Activated B cell treated with CpG ODN at 0.5 μM for 24 hours (primary cell): ENCODE data around the gene SLC43A1. TPM values are rescaled to one million over a fixed set of nuclear protein-coding genes. Genes with fewer than 3 reads are reported as not detected.

Experiments
- ATAC-seq: fragments of 200-7000 bp; cut with Tn5 transposase; one replicate; pipeline ENCODE4 v1.10.0; 2021; ENCODE audit warnings: low read depth, mild to moderate bottlenecking, moderate library complexity
- CTCF ChIA-PET: fragments of 350-600 bp; sonication (Branson Sonifier 250); formaldehyde crosslinking; loops from one replicate; lab custom pipeline; 2021; ENCODE audit warnings: antibody characterized with exemption; lab: Charles Lee
- POLR2A ChIA-PET: fragments of 350-600 bp; sonication (Branson Sonifier 250); formaldehyde crosslinking; loops from one replicate; lab custom pipeline; 2021; ENCODE audit warnings: antibody characterized with exemption; lab: Charles Lee
- DNase-seq: peaks from one replicate; pipeline ENCODE4 v3.0.0; 2022
- H3K27ac Mint-ChIP-seq: one replicate; pipeline ENCODE4 v1.8.0; 2020; ENCODE audit warnings: mixed read lengths
- H3K27me3 Mint-ChIP-seq: one replicate; pipeline ENCODE4 v1.8.0; 2021; ENCODE audit warnings: mixed read lengths
- H3K36me3 Mint-ChIP-seq: one replicate; pipeline ENCODE4 v1.8.0; 2021; ENCODE audit warnings: low read depth, mixed read lengths
- H3K4me1 Mint-ChIP-seq: one replicate; pipeline ENCODE4 v1.8.0; 2021; ENCODE audit warnings: mixed read lengths
- H3K4me3 Mint-ChIP-seq: one replicate; pipeline ENCODE4 v1.8.0; 2020; ENCODE audit warnings: mild to moderate bottlenecking, mixed read lengths
- H3K9me3 Mint-ChIP-seq: one replicate; pipeline ENCODE4 v1.8.0; 2020; ENCODE audit warnings: mixed read lengths
- intact Hi-C: fragments of 100-400 bp; cut with micrococcal nuclease; formaldehyde crosslinking; loops from one replicate; pipeline ENCODE4 v1.15.1; 2024
- total RNA-seq: library from RNA; stranded (reverse); gene quantifications from 2 replicates; pipeline ENCODE4 v1.2.3, GENCODE V29; 2022
- TF ChIP-seq, protein P1 (sequence below): fragments of 200-600 bp; IDR thresholded peaks from one replicate; pipeline ENCODE4 v1.8.0; 2022; ENCODE audit warnings: antibody characterized with exemption, mild to moderate bottlenecking

The SLC43A1 gene
- total RNA-seq, 1 donor from 2014 or later: 12.8 TPM

- DNase-seq: no peak
- peaks cover 10% of the 10 kb centered on the region for H3K4me1 Mint-ChIP-seq
- POLR2A ChIA-PET: interaction anchor here (0.7 kb wide), 2 partner anchors 34 to 46 kb away, joined by 3 to 5 read pairs; no protein-coding TSS in a partner anchor
- H3K27me3 Mint-ChIP-seq: no peaks in the 10 kb centered on the region
- intact Hi-C loops: loop anchor here (10.0 kb wide), 1 partner anchor 679 kb away; no protein-coding TSS in a partner anchor
- peaks cover 17% of the 10 kb centered on the region for H3K36me3 Mint-ChIP-seq
- H3K9me3 Mint-ChIP-seq: no peaks in the 10 kb centered on the region
- CTCF ChIA-PET: interaction anchor here (1.6 to 9.7 kb wide), 3 partner anchors 31 to 178 kb away, joined by 8 to 224 read pairs (median 198); partner anchors contain the start of gene RTN4RL2
- no peak for ATAC-seq
- no peak overlapping the region for H3K27ac Mint-ChIP-seq
- TF ChIP-seq, protein P1, sequence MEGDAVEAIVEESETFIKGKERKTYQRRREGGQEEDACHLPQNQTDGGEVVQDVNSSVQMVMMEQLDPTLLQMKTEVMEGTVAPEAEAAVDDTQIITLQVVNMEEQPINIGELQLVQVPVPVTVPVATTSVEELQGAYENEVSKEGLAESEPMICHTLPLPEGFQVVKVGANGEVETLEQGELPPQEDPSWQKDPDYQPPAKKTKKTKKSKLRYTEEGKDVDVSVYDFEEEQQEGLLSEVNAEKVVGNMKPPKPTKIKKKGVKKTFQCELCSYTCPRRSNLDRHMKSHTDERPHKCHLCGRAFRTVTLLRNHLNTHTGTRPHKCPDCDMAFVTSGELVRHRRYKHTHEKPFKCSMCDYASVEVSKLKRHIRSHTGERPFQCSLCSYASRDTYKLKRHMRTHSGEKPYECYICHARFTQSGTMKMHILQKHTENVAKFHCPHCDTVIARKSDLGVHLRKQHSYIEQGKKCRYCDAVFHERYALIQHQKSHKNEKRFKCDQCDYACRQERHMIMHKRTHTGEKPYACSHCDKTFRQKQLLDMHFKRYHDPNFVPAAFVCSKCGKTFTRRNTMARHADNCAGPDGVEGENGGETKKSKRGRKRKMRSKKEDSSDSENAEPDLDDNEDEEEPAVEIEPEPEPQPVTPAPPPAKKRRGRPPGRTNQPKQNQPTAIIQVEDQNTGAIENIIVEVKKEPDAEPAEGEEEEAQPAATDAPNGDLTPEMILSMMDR: no peak
- no peak overlapping the region for H3K4me3 Mint-ChIP-seq
Observed at GRCh38 chr11:57523419-57523818, 7.9 kb upstream of the SLC43A1 start.

DNA sequence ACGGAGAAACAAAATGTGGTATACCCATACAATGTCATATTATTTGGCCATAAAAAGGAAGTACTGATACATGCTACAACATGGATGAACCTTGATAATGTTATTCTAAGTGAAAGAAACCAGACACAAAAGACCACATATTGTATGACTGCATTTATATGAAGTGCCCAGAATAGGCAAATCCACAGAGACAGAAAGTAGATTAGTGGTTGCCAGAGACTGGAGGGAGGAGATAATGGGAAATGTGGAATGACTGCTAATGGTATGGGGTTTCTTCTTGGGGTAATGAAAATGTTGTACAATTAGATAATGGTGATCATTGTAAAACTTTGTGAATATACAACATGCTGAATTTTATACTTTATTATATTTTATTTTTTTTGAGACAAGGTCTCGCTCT lies 5.6 kb upstream of the SLC43A1 start:
- no peak for ATAC-seq

GRCh38 chr11:57516061-57516443 lies 550 bp upstream of the SLC43A1 start:
- TF ChIP-seq, protein P1: no peak
- Mint-ChIP-seq H3K4me3 (peak overlapping the region; percentile 97), H3K4me1 (peaks cover 43% of the 10 kb centered on the region), H3K9me3 (no peaks in the 10 kb centered on the region), H3K27me3 (no peaks in the 10 kb centered on the region), H3K27ac (peak overlapping the region; percentile 61), H3K36me3 (peaks cover 4% of the 10 kb centered on the region)
- ATAC-seq (no peak), DNase-seq (no peak)
- POLR2A ChIA-PET: interaction anchor here (0.8 to 3.6 kb wide), 6 partner anchors 11 to 191 kb away, joined by 3 to 18 read pairs (median 4); partner anchors contain the start of gene TNKS1BP1
- intact Hi-C loops: loop anchor here (10.0 kb wide), 1 partner anchor 1639 kb away; no protein-coding TSS in a partner anchor
- CTCF ChIA-PET: interaction anchor here (1.9 to 6.7 kb wide), 5 partner anchors 11 to 58 kb away, joined by 6 to 45 read pairs (median 12); no protein-coding TSS in a partner anchor

More for the DNA sequence above, 5.6 kb upstream of the SLC43A1 start:
- ChIA-PET POLR2A (interaction anchor here (0.7 kb wide), 1 partner anchor 127 kb away, joined by 6 read pairs; no protein-coding TSS in a partner anchor), CTCF (interaction anchor here (0.6 to 1.3 kb wide), 4 partner anchors 29 to 74 kb away, joined by 3 to 5 read pairs (median 4); no protein-coding TSS in a partner anchor)
- intact Hi-C loops: loop anchor here (10.0 kb wide), 1 partner anchor 676 kb away; no protein-coding TSS in a partner anchor
- Mint-ChIP-seq H3K27ac (no peak overlapping the region), H3K9me3 (no peaks in the 10 kb centered on the region), H3K36me3 (no peaks in the 10 kb centered on the region), H3K27me3 (no peaks in the 10 kb centered on the region), H3K4me1 (peaks cover 8% of the 10 kb centered on the region), H3K4me3 (no peak overlapping the region)
- TF ChIP-seq, protein P1: no peak
- no peak for DNase-seq

- DNase-seq (peak; percentile 46), ATAC-seq (peak; percentile 45)
- Mint-ChIP-seq H3K9me3 (no peaks in the 10 kb centered on the region), H3K4me1 (peaks cover 43% of the 10 kb centered on the region), H3K27me3 (no peaks in the 10 kb centered on the region), H3K4me3 (peak overlapping the region; percentile 97), H3K27ac (peak overlapping the region; percentile 80), H3K36me3 (peaks cover 4% of the 10 kb centered on the region)
- ChIA-PET CTCF (interaction anchor here (1.4 to 6.7 kb wide), 6 partner anchors 12 to 126 kb away, joined by 3 to 45 read pairs (median 9); no protein-coding TSS in a partner anchor), POLR2A (interaction anchor here (0.6 to 3.6 kb wide), 12 partner anchors 12 to 189 kb away, joined by 3 to 18 read pairs (median 4); partner anchors contain the start of gene TNKS1BP1)
- TF ChIP-seq, protein P1: no peak
- intact Hi-C loops: loop anchor here (1.0 to 10.0 kb wide), 7 partner anchors 7 to 1640 kb away; partner anchors contain the start of gene TIMM10
Observed at GRCh38 chr11:57514538-57515331, 767 bp downstream of the SLC43A1 start.
